Body of pancreas (tissue), 4 donors: Measurements from ENCODE around the gene FAM200C.

ENCODE experiments used
- POLR2A ChIP-seq, 3 donors: fragments of 450-650 bp; IDR thresholded peaks; one replicate each; pipeline ENCODE4 v1.6.1; 2016; ENCODE audit warnings: antibody characterized with exemption in 3 of 3, mild to moderate bottlenecking in 2 of 3
- TF ChIP-seq, protein P1 (sequence below), 7 experiments: fragments of 450-650 bp in 4 of 7; fragments of 200-600 bp in 3 of 7; sonication (generic) in 3 of 7; IDR thresholded peaks; one replicate each; pipeline ENCODE4 v1.5.1; 2016 to 2019; ENCODE audit warnings: antibody characterized with exemption in 7 of 7

DNA sequence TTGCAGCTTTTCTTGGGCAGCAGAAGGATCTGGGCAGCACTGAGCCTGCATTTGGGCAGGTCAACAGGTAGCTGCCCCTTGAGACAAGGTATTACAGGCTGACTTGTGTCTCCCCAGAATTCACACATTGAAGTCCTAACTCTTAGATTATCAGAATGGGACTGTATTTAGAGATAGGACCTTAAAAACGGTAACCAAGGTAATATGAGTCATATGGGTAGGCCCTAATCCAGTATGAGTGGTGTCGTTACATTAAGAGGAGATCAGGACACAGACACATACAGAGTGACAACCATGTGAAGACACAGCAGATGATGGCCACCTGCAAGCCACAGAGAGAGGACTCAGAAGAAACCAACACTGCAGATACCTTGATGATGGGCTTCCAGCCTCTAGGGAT is 32.6 kb downstream of the FAM200C start:
- TF ChIP-seq, protein P1, sequence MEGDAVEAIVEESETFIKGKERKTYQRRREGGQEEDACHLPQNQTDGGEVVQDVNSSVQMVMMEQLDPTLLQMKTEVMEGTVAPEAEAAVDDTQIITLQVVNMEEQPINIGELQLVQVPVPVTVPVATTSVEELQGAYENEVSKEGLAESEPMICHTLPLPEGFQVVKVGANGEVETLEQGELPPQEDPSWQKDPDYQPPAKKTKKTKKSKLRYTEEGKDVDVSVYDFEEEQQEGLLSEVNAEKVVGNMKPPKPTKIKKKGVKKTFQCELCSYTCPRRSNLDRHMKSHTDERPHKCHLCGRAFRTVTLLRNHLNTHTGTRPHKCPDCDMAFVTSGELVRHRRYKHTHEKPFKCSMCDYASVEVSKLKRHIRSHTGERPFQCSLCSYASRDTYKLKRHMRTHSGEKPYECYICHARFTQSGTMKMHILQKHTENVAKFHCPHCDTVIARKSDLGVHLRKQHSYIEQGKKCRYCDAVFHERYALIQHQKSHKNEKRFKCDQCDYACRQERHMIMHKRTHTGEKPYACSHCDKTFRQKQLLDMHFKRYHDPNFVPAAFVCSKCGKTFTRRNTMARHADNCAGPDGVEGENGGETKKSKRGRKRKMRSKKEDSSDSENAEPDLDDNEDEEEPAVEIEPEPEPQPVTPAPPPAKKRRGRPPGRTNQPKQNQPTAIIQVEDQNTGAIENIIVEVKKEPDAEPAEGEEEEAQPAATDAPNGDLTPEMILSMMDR (IDR thresholded peaks at IDR 0.05) = no peak
- TF ChIP-seq POLR2A (IDR thresholded peaks at IDR 0.05) = no peak
